ENCODE measurements around the gene WBP1. TPM values are rescaled to one million over a fixed set of nuclear protein-coding genes. Genes with fewer than 3 reads are reported as not detected.

The WBP1 gene
- total and polyA plus RNA-seq, 2 donors from 2014 or later = 83.9 to 150 TPM

DNA sequence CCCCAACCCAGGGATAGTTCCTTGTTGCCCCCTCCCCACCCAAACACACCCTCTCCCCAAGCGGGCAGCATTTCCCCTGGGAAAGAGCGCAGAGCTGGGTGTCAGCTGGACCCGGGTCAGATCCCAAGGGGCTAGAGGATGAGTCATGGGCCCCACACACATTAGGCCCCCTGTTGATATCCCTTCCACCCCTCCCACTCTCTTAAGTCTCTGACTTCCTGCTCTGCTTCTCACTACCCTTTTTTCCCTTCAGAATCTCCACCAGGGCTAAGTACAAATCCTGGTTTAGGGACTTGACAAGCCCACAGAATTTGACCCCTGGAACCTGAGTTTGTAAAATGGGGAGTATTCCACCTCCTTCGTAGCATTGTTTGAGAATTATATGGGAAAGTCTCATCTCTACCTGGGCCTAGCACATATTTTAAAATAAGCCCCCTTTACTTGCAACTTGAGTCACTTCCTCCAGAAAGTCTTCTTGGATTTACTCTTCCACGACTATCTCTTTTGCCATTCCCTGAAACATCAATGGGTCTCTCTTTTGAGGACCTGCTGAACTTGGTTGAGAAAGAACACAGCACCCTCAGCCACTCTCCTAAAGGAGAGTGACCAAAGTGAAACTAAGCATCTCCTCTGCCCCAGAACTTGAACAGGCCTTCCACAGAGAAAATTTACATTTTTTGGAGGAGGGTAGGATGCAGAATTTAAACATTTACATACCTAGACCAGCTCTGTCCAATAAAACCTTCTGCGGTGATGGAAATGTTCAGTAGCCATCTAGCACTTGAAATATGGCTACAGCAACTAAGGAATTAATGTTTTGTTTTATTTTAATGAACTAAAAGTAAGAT lies 21.2 kb upstream of the WBP1 start:
- intact Hi-C loops (cut with DNase I) = no loop called here
- no peaks in the 10 kb centered on the region for H3K27me3 ChIP-seq (ENCODE audit: control insufficient read depth, insufficient read depth, low read length)
- H3K36me3 ChIP-seq (ENCODE audit: control insufficient read depth in 2 of 3, insufficient read depth in 3 of 3, low read length in 3 of 3) = peaks cover 0 to 4% (median 2%) of the 10 kb centered on the region in 3 donors
- TF ChIP-seq, protein P1, sequence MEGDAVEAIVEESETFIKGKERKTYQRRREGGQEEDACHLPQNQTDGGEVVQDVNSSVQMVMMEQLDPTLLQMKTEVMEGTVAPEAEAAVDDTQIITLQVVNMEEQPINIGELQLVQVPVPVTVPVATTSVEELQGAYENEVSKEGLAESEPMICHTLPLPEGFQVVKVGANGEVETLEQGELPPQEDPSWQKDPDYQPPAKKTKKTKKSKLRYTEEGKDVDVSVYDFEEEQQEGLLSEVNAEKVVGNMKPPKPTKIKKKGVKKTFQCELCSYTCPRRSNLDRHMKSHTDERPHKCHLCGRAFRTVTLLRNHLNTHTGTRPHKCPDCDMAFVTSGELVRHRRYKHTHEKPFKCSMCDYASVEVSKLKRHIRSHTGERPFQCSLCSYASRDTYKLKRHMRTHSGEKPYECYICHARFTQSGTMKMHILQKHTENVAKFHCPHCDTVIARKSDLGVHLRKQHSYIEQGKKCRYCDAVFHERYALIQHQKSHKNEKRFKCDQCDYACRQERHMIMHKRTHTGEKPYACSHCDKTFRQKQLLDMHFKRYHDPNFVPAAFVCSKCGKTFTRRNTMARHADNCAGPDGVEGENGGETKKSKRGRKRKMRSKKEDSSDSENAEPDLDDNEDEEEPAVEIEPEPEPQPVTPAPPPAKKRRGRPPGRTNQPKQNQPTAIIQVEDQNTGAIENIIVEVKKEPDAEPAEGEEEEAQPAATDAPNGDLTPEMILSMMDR (IDR thresholded peaks at IDR 0.05; ENCODE audit: borderline replicate concordance, extremely low read depth, insufficient read depth) = no peak
- H3K4me3 ChIP-seq (ENCODE audit: low read length in 3 of 3) = no peak overlapping the region
- no peak overlapping the region for H3K9ac ChIP-seq (ENCODE audit: low read length in 3 of 3)
- H3K4me1 ChIP-seq (ENCODE audit: control insufficient read depth in 2 of 3, insufficient read depth in 2 of 3, low read depth in 1 of 3, low read length in 3 of 3) = peaks cover 5 to 23% (median 9%) of the 10 kb centered on the region in 3 donors
- H3K9me3 ChIP-seq (ENCODE audit: control insufficient read depth in 2 of 3, insufficient read depth in 1 of 3, low read length in 3 of 3) = no peaks in the 10 kb centered on the region
- H3K27ac ChIP-seq (ENCODE audit: low read depth in 2 of 2, low read length in 2 of 2) = no peak overlapping the region
- no peak for FAIRE-seq
- DNase-seq = no peak

DNA sequence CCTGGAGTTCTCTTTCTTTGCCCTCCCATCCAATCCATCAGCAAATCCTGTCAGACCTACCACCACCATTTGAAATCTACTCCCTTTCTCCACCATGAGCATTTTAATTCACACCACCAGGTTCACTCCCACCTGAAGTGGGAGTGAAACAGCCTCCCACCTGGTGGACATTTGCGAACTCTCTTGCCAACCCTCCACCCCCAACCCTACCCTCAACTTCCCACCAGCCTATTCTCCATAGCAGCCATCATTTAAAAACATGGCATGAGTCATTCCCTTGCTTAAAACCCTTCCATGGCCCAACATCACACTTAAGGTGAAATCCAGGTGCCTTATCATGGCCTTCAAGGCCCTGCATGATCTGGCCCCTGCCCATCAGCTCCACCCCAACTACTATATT lies 20.0 kb upstream of the WBP1 start:
- intact Hi-C loops (cut with DNase I) = no loop called here

DNA sequence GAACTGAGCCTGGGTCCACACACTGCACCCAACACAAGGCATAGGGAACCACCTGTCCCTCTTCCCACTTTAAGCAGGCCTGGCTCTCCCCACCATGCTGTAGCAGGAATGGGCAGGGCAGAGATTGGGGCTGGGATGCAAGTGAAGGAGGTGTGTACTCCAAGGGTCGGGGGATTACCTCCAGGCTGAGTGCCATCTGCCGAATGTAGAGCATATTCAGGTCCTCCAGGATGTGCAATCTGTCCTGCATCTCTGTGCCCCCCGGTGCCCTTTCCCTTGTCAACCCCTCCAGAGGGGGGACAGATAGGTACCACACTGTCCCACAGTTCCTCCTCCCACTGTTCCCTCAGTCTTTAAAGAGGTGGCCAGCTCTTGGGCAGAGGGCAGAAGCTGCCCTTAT lies 18.9 kb upstream of the WBP1 start:
- peaks cover 9 to 19% (median 17%) of the 10 kb centered on the region in 3 donors for H3K4me1 ChIP-seq (ENCODE audit: control insufficient read depth in 2 of 3, insufficient read depth in 2 of 3, low read depth in 1 of 3, low read length in 3 of 3)
- H3K9me3 ChIP-seq (ENCODE audit: control insufficient read depth in 2 of 3, insufficient read depth in 1 of 3, low read length in 3 of 3) = no peaks in the 10 kb centered on the region
- no peak for DNase-seq
- no peak for FAIRE-seq
- H3K4me3 ChIP-seq (ENCODE audit: low read length in 3 of 3) = peak overlapping the region; percentile 66 to 85 (median 73)
- H3K27me3 ChIP-seq (ENCODE audit: control insufficient read depth, insufficient read depth, low read length) = no peaks in the 10 kb centered on the region
- peak overlapping the region; percentile 27 to 85 (median 51) for H3K9ac ChIP-seq (ENCODE audit: low read length in 3 of 3)
- intact Hi-C loops (cut with DNase I) = no loop called here
- H3K36me3 ChIP-seq (ENCODE audit: control insufficient read depth in 2 of 3, insufficient read depth in 3 of 3, low read length in 3 of 3) = no peaks in the 10 kb centered on the region
- TF ChIP-seq, protein P1 (IDR thresholded peaks at IDR 0.05; ENCODE audit: borderline replicate concordance, extremely low read depth, insufficient read depth) = no peak
- no peak overlapping the region for H3K27ac ChIP-seq (ENCODE audit: low read depth in 2 of 2, low read length in 2 of 2)

More for the DNA sequence above, 20.0 kb upstream of the WBP1 start:
- no peak for FAIRE-seq
- Histone ChIP-seq H3K4me1 (ENCODE audit: control insufficient read depth in 2 of 3, insufficient read depth in 2 of 3, low read depth in 1 of 3, low read length in 3 of 3) (peaks cover 9 to 19% (median 12%) of the 10 kb centered on the region in 3 donors), H3K9ac (ENCODE audit: low read length in 3 of 3) (no peak overlapping the region), H3K9me3 (ENCODE audit: control insufficient read depth in 2 of 3, insufficient read depth in 1 of 3, low read length in 3 of 3) (no peaks in the 10 kb centered on the region), H3K27me3 (ENCODE audit: control insufficient read depth, insufficient read depth, low read length) (no peaks in the 10 kb centered on the region), H3K36me3 (ENCODE audit: control insufficient read depth in 2 of 3, insufficient read depth in 3 of 3, low read length in 3 of 3) (no peaks in the 10 kb centered on the region), H3K4me3 (ENCODE audit: low read length in 3 of 3) (no peak overlapping the region), H3K27ac (ENCODE audit: low read depth in 2 of 2, low read length in 2 of 2) (no peak overlapping the region)
- no peak for DNase-seq
- TF ChIP-seq, protein P1 (IDR thresholded peaks at IDR 0.05; ENCODE audit: borderline replicate concordance, extremely low read depth, insufficient read depth) = no peak

Data from kidney (tissue), 14 donors.